Left ventricle myocardium inferior (tissue), 1 donor: ENCODE measurements around the gene PBX1. TPM values are rescaled to one million over a fixed set of nuclear protein-coding genes. Genes with fewer than 3 reads are reported as not detected.

Experiments used
- DNase-seq: peaks from one replicate; pipeline ENCODE4 v3.0.0-alpha.2; 2020
- H3K27ac ChIP-seq: fragments of 200-600 bp; replicated peaks from 2 replicates; pipeline ENCODE4 v1.8.0; 2021
- H3K27me3 ChIP-seq: fragments of 200-600 bp; 2 replicates; pipeline ENCODE4 v1.8.0; 2021; ENCODE audit warnings: low read depth
- H3K36me3 ChIP-seq: fragments of 200-600 bp; 2 replicates; pipeline ENCODE4 v1.8.0; 2021
- H3K4me1 ChIP-seq: fragments of 200-600 bp; 2 replicates; pipeline ENCODE4 v1.8.0; 2021
- H3K4me3 ChIP-seq: fragments of 200-600 bp; 2 replicates; pipeline ENCODE4 v1.8.0; 2021; ENCODE audit warnings: mild to moderate bottlenecking, moderate library complexity
- H3K9me3 ChIP-seq: fragments of 200-600 bp; replicated peaks from 2 replicates; pipeline ENCODE4 v1.8.0; 2021
- CTCF ChIP-seq: fragments of 200-600 bp; IDR thresholded peaks from 2 replicates; pipeline ENCODE4 v1.8.0; 2021; ENCODE audit warnings: antibody characterized with exemption, mild to moderate bottlenecking, borderline replicate concordance
- intact Hi-C: fragments of 100-400 bp; cut with micrococcal nuclease; formaldehyde crosslinking; loops from one replicate; pipeline ENCODE4 v1.11.0; 2022
- total RNA-seq: library from RNA; stranded (reverse); fragmentation: NEBNext Ultra II Directional; extraction: Animal tissue kit (Norgen Biotek cat#: 25700); gene quantifications from one replicate; pipeline ENCODE4 v1.2.1, GENCODE V29; 2021
- donor health status: DM: no; HTN: yes; CAD: no; lungs with severe emphysema.

The PBX1 gene
- total RNA-seq, 1 donor from 2014 or later, result 73.2 TPM

- no peak for TF ChIP-seq CTCF
- Histone ChIP-seq H3K9me3 (no peaks in the 10 kb centered on the region), H3K27me3 (no peaks in the 10 kb centered on the region), H3K4me3 (no peak overlapping the region), H3K27ac (no peak overlapping the region), H3K4me1 (peaks cover 7% of the 10 kb centered on the region), H3K36me3 (no peaks in the 10 kb centered on the region)
- intact Hi-C loops, result no loop called here
- DNase-seq, result no peak
Measured at GRCh38 chr1:164891615-164892014, 332.6 kb downstream of the PBX1 start.

GRCh38 chr1:164895026-164895912 is 336.3 kb downstream of the PBX1 start:
- no peak for TF ChIP-seq CTCF
- Histone ChIP-seq H3K27me3 (no peaks in the 10 kb centered on the region), H3K4me3 (no peak overlapping the region), H3K9me3 (peaks cover 12% of the 10 kb centered on the region), H3K27ac (peak overlapping the region; percentile 9), H3K4me1 (peaks cover 7% of the 10 kb centered on the region), H3K36me3 (no peaks in the 10 kb centered on the region)
- peak; percentile 29 for DNase-seq
- intact Hi-C loops, result no loop called here

GRCh38 chr1:164901031-164901430 is 342.0 kb downstream of the PBX1 start:
- no peaks in the 10 kb centered on the region for H3K4me1 ChIP-seq
- DNase-seq, result no peak
- no peak overlapping the region for H3K27ac ChIP-seq
- peaks cover 12% of the 10 kb centered on the region for H3K9me3 ChIP-seq
- TF ChIP-seq CTCF, result no peak
- H3K36me3 ChIP-seq, result no peaks in the 10 kb centered on the region
- no peaks in the 10 kb centered on the region for H3K27me3 ChIP-seq
- intact Hi-C loops, result no loop called here
- H3K4me3 ChIP-seq, result no peak overlapping the region
